ENCODE data around the gene EYA4.

GRCh38 chr6:133359760-133360159 is 118.6 kb downstream of the EYA4 start:
- no peak for TF ChIP-seq CTCF (IDR thresholded peaks at IDR 0.05; ENCODE audit: insufficient read depth, low read depth, low read length)
- no peak for TF ChIP-seq EZH2 (IDR thresholded peaks at IDR 0.05; ENCODE audit: insufficient read depth, low read length)
